Ascending aorta (tissue), 2 donors: ENCODE measurements around the gene ATF2. TPM values are rescaled to one million over a fixed set of nuclear protein-coding genes. Genes with fewer than 3 reads are reported as not detected.
"Not testable (repeated sequence)": the region's sequence is repeated elsewhere in the genome, so short reads cannot be mapped to it uniquely, and the experiment has no call there.

ENCODE experiments used
- DNase-seq, 2 donors: peaks; one replicate each; pipeline ENCODE4 v3.0.0-alpha.2; 2019; ENCODE audit warnings: low spot score in 2 of 2
- H3K27ac ChIP-seq, 2 donors: fragments of 200-600 bp; sonication (generic); one replicate each; pipeline ENCODE4 v1.5.1; 2016 to 2017; ENCODE audit warnings: mild to moderate bottlenecking in 1 of 2
- H3K27me3 ChIP-seq: fragments of 200-600 bp; sonication (generic); one replicate; pipeline ENCODE4 v1.5.1; 2017
- H3K36me3 ChIP-seq, 2 donors: fragments of 200-600 bp; sonication (generic); one replicate each; pipeline ENCODE4 v1.5.1; 2016
- H3K4me1 ChIP-seq, 2 donors: fragments of 200-600 bp; sonication (generic); one replicate each; pipeline ENCODE4 v1.5.1; 2016 to 2017; ENCODE audit warnings: mild to moderate bottlenecking in 1 of 2
- H3K4me3 ChIP-seq, 2 donors: fragments of 200-600 bp; sonication (generic); one replicate each; pipeline ENCODE4 v1.5.1; 2016 to 2017; ENCODE audit warnings: mild to moderate bottlenecking in 1 of 2
- H3K9me3 ChIP-seq, 2 donors: fragments of 200-600 bp; sonication (generic); one replicate each; pipeline ENCODE4 v1.5.1; 2016
- intact Hi-C: fragments of 100-400 bp; cut with DNase I; formaldehyde crosslinking; loops from one replicate; pipeline ENCODE4 v1.15.1; 2023
- total RNA-seq: library from RNA; depleted of rRNA; stranded (reverse); fragments of >200 nt; gene quantifications from one replicate; pipeline ENCODE4 v1.1.0, GENCODE V29; 2016
- TF ChIP-seq, protein P1 (sequence below), 3 experiments: fragments of 200-600 bp in 2 of 3; fragments of 450-650 bp in 1 of 3; sonication (generic) in 2 of 3; IDR thresholded peaks; one replicate each; pipeline ENCODE4 v1.5.1; 2016 to 2019; ENCODE audit warnings: antibody characterized with exemption in 3 of 3, mild to moderate bottlenecking in 1 of 3, moderate library complexity in 1 of 3

Gene ATF2
- total RNA-seq, 1 donor from 2014 or later = 84.8 TPM

- H3K4me3 ChIP-seq = no peak overlapping the region
- no peaks in the 10 kb centered on the region for H3K27me3 ChIP-seq
- no peaks in the 10 kb centered on the region for H3K4me1 ChIP-seq
- TF ChIP-seq, protein P1, sequence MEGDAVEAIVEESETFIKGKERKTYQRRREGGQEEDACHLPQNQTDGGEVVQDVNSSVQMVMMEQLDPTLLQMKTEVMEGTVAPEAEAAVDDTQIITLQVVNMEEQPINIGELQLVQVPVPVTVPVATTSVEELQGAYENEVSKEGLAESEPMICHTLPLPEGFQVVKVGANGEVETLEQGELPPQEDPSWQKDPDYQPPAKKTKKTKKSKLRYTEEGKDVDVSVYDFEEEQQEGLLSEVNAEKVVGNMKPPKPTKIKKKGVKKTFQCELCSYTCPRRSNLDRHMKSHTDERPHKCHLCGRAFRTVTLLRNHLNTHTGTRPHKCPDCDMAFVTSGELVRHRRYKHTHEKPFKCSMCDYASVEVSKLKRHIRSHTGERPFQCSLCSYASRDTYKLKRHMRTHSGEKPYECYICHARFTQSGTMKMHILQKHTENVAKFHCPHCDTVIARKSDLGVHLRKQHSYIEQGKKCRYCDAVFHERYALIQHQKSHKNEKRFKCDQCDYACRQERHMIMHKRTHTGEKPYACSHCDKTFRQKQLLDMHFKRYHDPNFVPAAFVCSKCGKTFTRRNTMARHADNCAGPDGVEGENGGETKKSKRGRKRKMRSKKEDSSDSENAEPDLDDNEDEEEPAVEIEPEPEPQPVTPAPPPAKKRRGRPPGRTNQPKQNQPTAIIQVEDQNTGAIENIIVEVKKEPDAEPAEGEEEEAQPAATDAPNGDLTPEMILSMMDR (IDR thresholded peaks at IDR 0.05) = no peak
- H3K27ac ChIP-seq = no peak overlapping the region
- intact Hi-C loops = no loop called here
- H3K36me3 ChIP-seq = peaks cover 0 to 24% of the 10 kb centered on the region in 2 donors
- no peaks in the 10 kb centered on the region for H3K9me3 ChIP-seq
- no peak for DNase-seq
Measured at GRCh38 chr2:175126661-175127060, 41.3 kb downstream of the ATF2 start.

GRCh38 chr2:175123254-175123653, 44.7 kb downstream of the ATF2 start:
- no peaks in the 10 kb centered on the region for H3K27me3 ChIP-seq
- intact Hi-C loops = no loop called here
- TF ChIP-seq, protein P1 (IDR thresholded peaks at IDR 0.05) = no peak
- no peaks in the 10 kb centered on the region for H3K9me3 ChIP-seq
- no peak for DNase-seq
- H3K4me1 ChIP-seq = no peaks in the 10 kb centered on the region
- H3K27ac ChIP-seq = no peak overlapping the region
- H3K36me3 ChIP-seq = peaks cover 0 to 12% of the 10 kb centered on the region in 2 donors
- H3K4me3 ChIP-seq = no peak overlapping the region

GRCh38 chr2:175111200-175111657, 56.8 kb downstream of the ATF2 start:
- no peak for DNase-seq
- Histone ChIP-seq H3K9me3 (no peaks in the 10 kb centered on the region), H3K4me3 (no peak overlapping the region), H3K27me3 (no peaks in the 10 kb centered on the region), H3K4me1 (no peaks in the 10 kb centered on the region), H3K27ac (no peak overlapping the region), H3K36me3 (peaks cover 30 to 65% of the 10 kb centered on the region in 2 donors)
- TF ChIP-seq, protein P1 (IDR thresholded peaks at IDR 0.05) = peak; percentile 24 to 72 (median 54)
- intact Hi-C loops = loop anchor here (10.0 kb wide), 1 partner anchor 984 kb away; the partner anchor contains the start of genes HOXD12 and HOXD13

DNA sequence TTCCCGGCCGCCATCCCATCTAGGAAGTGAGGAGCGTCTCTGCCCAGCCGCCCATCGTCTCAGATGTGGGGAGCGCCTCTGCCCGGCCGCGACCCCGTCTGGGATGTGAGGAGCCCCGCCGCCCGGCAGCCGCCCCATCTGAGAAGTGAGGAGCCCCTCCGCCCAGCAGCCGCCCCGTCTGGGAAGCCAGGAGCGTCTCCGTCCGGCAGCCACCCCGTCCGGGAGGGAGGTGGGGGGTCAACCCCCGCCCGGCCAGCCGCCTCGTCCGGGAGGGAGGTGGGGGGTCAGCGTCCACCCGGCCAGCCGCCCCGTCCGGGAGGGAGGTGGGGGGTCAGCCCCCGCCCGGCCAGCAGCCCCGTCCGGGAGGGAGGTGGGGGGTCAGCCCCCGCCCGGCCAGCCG, 59.9 kb downstream of the ATF2 start:
- H3K27me3 ChIP-seq, intact Hi-C loops, H3K4me1 ChIP-seq, DNase-seq, H3K9me3 ChIP-seq, H3K4me3 ChIP-seq, H3K27ac ChIP-seq: not testable (repeated sequence)
- H3K36me3 ChIP-seq = peaks cover 17 to 37% of the 10 kb centered on the region in 2 donors

- intact Hi-C loops = no loop called here
- DNase-seq = no peak
- Histone ChIP-seq H3K27ac (no peak overlapping the region), H3K9me3 (no peaks in the 10 kb centered on the region), H3K36me3 (peaks cover 11 to 29% of the 10 kb centered on the region in 2 donors), H3K4me3 (no peak overlapping the region), H3K27me3 (no peaks in the 10 kb centered on the region), H3K4me1 (no peaks in the 10 kb centered on the region)
- TF ChIP-seq, protein P1 (IDR thresholded peaks at IDR 0.05) = no peak
Measured at GRCh38 chr2:175107146-175107545, 60.9 kb downstream of the ATF2 start.

- TF ChIP-seq, protein P1 (IDR thresholded peaks at IDR 0.05) = no peak
- Histone ChIP-seq H3K4me3 (no peak overlapping the region), H3K4me1 (no peaks in the 10 kb centered on the region), H3K9me3 (no peaks in the 10 kb centered on the region), H3K36me3 (peaks cover 6 to 14% of the 10 kb centered on the region in 2 donors), H3K27me3 (no peaks in the 10 kb centered on the region), H3K27ac (no peak overlapping the region)
- intact Hi-C loops = no loop called here
- no peak for DNase-seq
Measured at GRCh38 chr2:175103191-175103590, 64.8 kb downstream of the ATF2 start.
